K562 (cell line): ENCODE data around the gene CTDSPL2. TPM values are rescaled to one million over a fixed set of nuclear protein-coding genes. Genes with fewer than 3 reads are reported as not detected.

Experiments
- ATAC-seq: fragments of 200-7000 bp; cut with Tn5 transposase; 3 replicates; pipeline ENCODE4 v1.9.1; 2020; ENCODE audit warnings: moderate library complexity
- BruUV-seq: library from RNA; stranded (reverse); fragments of 400-500 nt; replicated peaks from 2 replicates; lab custom pipeline; 2021; lab: Mats Ljungman, UMichigan
- CTCF ChIA-PET: fragments of 300-600 bp; formaldehyde crosslinking; extraction: SDS; loops from one replicate; lab custom pipeline; 2021; ENCODE audit warnings: low intra/inter-chr PET ratio; lab: Yijun Ruan, JAX
- POLR2A ChIA-PET: fragments of 300-600, 350-650 bp; sonication (Branson Sonifier 250); formaldehyde crosslinking; extraction: SDS; loops from one replicate; lab custom pipeline; 2021; ENCODE audit warnings: antibody characterized with exemption, inconsistent platforms; lab: Yijun Ruan, JAX
- DNase-seq, 4 experiments: peaks; one replicate each; pipeline versions ENCODE4 v3.0.0 to v3.0.0-alpha.2; 2011 to 2018; ENCODE audit warnings: low spot score in 3 of 4, mixed read lengths in 3 of 4; ENCODE audit errors: extremely low read depth in 1 of 4
- FAIRE-seq: peaks from 2 replicates; lab custom pipeline; 2011; peaks lifted over from hg19 to GRCh38; lab: Jason Lieb, UNC
- H2AFZ ChIP-seq: 2 replicates; pipeline ENCODE4 v1.6.0; 2011; ENCODE audit warnings: low read depth, low read length, control low read depth, inconsistent platforms
- H3K27ac ChIP-seq: fragments of 200-600 bp; 3 replicates; pipeline ENCODE4 v1.8.0; 2011; ENCODE audit warnings: low read depth, mild to moderate bottlenecking, control low read depth, inconsistent platforms, low read length, moderate library complexity, mixed read lengths; ENCODE audit errors: extremely low read depth
- H3K27me3 ChIP-seq, 2 experiments: fragments of 300-600 bp in 1 of 2; 2 replicates in 1 of 2; 3 replicates in 1 of 2; pipeline versions ENCODE4 v1.6.0 to v1.8.0; 2011; ENCODE audit warnings: inconsistent platforms in 2 of 2, low read length in 2 of 2, mild to moderate bottlenecking in 1 of 2, mixed read lengths in 1 of 2, moderate library complexity in 1 of 2; ENCODE audit not compliant: control insufficient read depth in 2 of 2, insufficient read depth in 2 of 2
- H3K36me3 ChIP-seq: fragments of 300-600 bp; 3 replicates; pipeline ENCODE4 v1.8.0; 2011; ENCODE audit warnings: mild to moderate bottlenecking, low read length, inconsistent platforms; ENCODE audit not compliant: control insufficient read depth, insufficient read depth
- H3K4me1 ChIP-seq, 2 experiments: fragments of 200-600 bp in 1 of 2; replicated peaks in 1 of 2; 2 replicates in 1 of 2; 3 replicates in 1 of 2; pipeline versions ENCODE4 v1.5.1 to v1.8.0; 2011; ENCODE audit warnings: inconsistent platforms in 2 of 2, low read length in 2 of 2, mild to moderate bottlenecking in 1 of 2, mixed read lengths in 1 of 2, moderate library complexity in 1 of 2; ENCODE audit not compliant: control insufficient read depth in 2 of 2, insufficient read depth in 2 of 2
- H3K4me2 ChIP-seq: 2 replicates; pipeline ENCODE4 v1.6.1; 2011; ENCODE audit warnings: low read length, control low read depth, inconsistent platforms, mixed read lengths; ENCODE audit not compliant: insufficient read depth
- H3K4me3 ChIP-seq: fragments of 200-600 bp; sonication (generic), shearing (Covaris generic); 2 replicates; pipeline ENCODE4 v1.5.1; 2016; ENCODE audit warnings: control low read depth, inconsistent platforms
- H3K79me2 ChIP-seq: fragments of 200-600 bp; 3 replicates; pipeline ENCODE4 v1.8.0; 2011; ENCODE audit warnings: low read length, inconsistent platforms; ENCODE audit not compliant: control insufficient read depth, insufficient read depth
- H3K9ac ChIP-seq, 2 experiments: 2 replicates each; pipeline versions ENCODE4 v1.6.0 to v1.6.1; 2011; ENCODE audit warnings: low read depth in 2 of 2, low read length in 2 of 2, control low read depth in 1 of 2, inconsistent platforms in 1 of 2, mild to moderate bottlenecking in 1 of 2, mixed read lengths in 1 of 2; ENCODE audit not compliant: insufficient read depth in 1 of 2
- H3K9me1 ChIP-seq: one replicate; pipeline ENCODE4 v1.6.0; 2011; ENCODE audit warnings: inconsistent platforms, mild to moderate bottlenecking, low read length, moderate library complexity; ENCODE audit not compliant: control insufficient read depth, insufficient read depth
- H3K9me3 ChIP-seq: replicated peaks from 2 replicates; pipeline ENCODE4 v1.5.1; 2011; ENCODE audit warnings: low read depth, low read length, inconsistent platforms; ENCODE audit not compliant: control insufficient read depth, insufficient read depth
- H4K20me1 ChIP-seq: replicated peaks from 2 replicates; pipeline ENCODE4 v1.6.1; 2011; ENCODE audit warnings: low read length, inconsistent platforms, mixed read lengths; ENCODE audit not compliant: control insufficient read depth, insufficient read depth
- ATF7 ChIP-seq: fragments of 450-650 bp; IDR thresholded peaks from 2 replicates; pipeline ENCODE4 v1.7.1; 2014; ENCODE audit warnings: mild to moderate bottlenecking, moderate library complexity
- CHD2 ChIP-seq: IDR thresholded peaks from 2 replicates; pipeline ENCODE4 v1.6.1; 2011; ENCODE audit warnings: low read depth, low read length
- FIP1L1 ChIP-seq: fragments of 200-400 bp; formaldehyde crosslinking; IDR thresholded peaks from 2 replicates; pipeline ENCODE4 v1.6.1; 2018; ENCODE audit warnings: mild to moderate bottlenecking, low read depth, low read length; ENCODE audit not compliant: poor library complexity, severe bottlenecking
- GATAD2A ChIP-seq: fragments of 450-650 bp; IDR thresholded peaks from 2 replicates; pipeline ENCODE4 v1.6.1; 2017
- HIVEP1 ChIP-seq: fragments of 250-450 bp; sonication (Bioruptor Pico); IDR thresholded peaks from 2 replicates; pipeline ENCODE4 v1.4.0; 2020; ENCODE audit warnings: mild to moderate bottlenecking
- NR2C1 ChIP-seq, 2 experiments: fragments of 450-650 bp; IDR thresholded peaks; 2 replicates each; pipeline ENCODE4 v1.6.1; 2017; ENCODE audit warnings: mild to moderate bottlenecking in 2 of 2, antibody characterized with exemption in 1 of 2, inconsistent platforms in 1 of 2, missing compliant biosample characterization in 1 of 2, missing genetic modification characterization in 1 of 2
- NR2C2 ChIP-seq, 2 experiments: fragments of 200-800 bp in 1 of 2; sonication (Bioruptor generic) in 1 of 2; sonication (generic) in 1 of 2; formaldehyde crosslinking in 1 of 2; IDR thresholded peaks; 2 replicates each; pipeline versions ENCODE4 v1.6.1 to v1.8.0; 2016 to 2022; ENCODE audit warnings: mild to moderate bottlenecking in 1 of 2, missing compliant biosample characterization in 1 of 2, missing genetic modification characterization in 1 of 2, missing genetic modification reagents in 1 of 2
- PHB2 ChIP-seq: fragments of 450-650 bp; IDR thresholded peaks from 2 replicates; pipeline ENCODE4 v1.6.1; 2017; ENCODE audit warnings: low read depth
- POLR2B ChIP-seq: fragments of 450-650 bp; IDR thresholded peaks from 2 replicates; pipeline ENCODE4 v1.6.1; 2018; ENCODE audit warnings: low read depth; ENCODE audit not compliant: partially characterized antibody
- RBM17 ChIP-seq: fragments of 200-400 bp; formaldehyde crosslinking; IDR thresholded peaks from 2 replicates; pipeline ENCODE4 v1.6.1; 2017; ENCODE audit warnings: low read depth, mild to moderate bottlenecking, low read length, borderline replicate concordance
- SP2 ChIP-seq: IDR thresholded peaks from 2 replicates; pipeline ENCODE4 v1.6.1; 2011; ENCODE audit warnings: mild to moderate bottlenecking, low read depth, low read length, moderate library complexity; ENCODE audit not compliant: poor library complexity, severe bottlenecking; ENCODE audit errors: extremely low read depth
- TAF9B ChIP-seq: fragments of 450-650 bp; IDR thresholded peaks from 2 replicates; pipeline ENCODE4 v1.6.1; 2018; ENCODE audit warnings: mild to moderate bottlenecking; ENCODE audit not compliant: partially characterized antibody
- ZNF695 ChIP-seq: fragments of 450-650 bp; formaldehyde crosslinking; IDR thresholded peaks from 2 replicates; pipeline ENCODE4 v1.4.0; 2020; ENCODE audit warnings: mild to moderate bottlenecking, moderate library complexity
- WGBS: fragments of 100-300 bp; shearing (Covaris generic); methylation state at CpG from one replicate; pipeline ENCODE4 v1.1.6; 2016; ENCODE audit warnings: low coverage, mixed read lengths; ENCODE audit not compliant: insufficient coverage; ENCODE audit errors: missing lambda C conversion rate; 5-methylcytosine and 5-hydroxymethylcytosine counted together
- in situ Hi-C: fragments of 300-500 bp; cut with MboI; formaldehyde crosslinking; loops from 4 replicates; pipeline ENCODE4 v1.15.0; 2018; ENCODE audit warnings: inconsistent platforms, mixed read lengths
- intact Hi-C: fragments of 100-400 bp; cut with micrococcal nuclease; formaldehyde crosslinking; loops from 2 replicates; pipeline ENCODE4 v1.14.2; 2022
- polyA plus RNA-seq, 8 experiments: library from polyadenylated mRNA; depleted of rRNA in 4 of 8; stranded (reverse) in 5 of 8; unstranded in 3 of 8; fragments of >200 nt; fragmentation: Nextera tagmentation in 2 of 8; fragmentation: Illumina TruSeq in 1 of 8; extraction: Ambion mirVana in 2 of 8; extraction: Trizol in 1 of 8; gene quantifications; 2 replicates each; pipeline versions ENCODE4 v1.2.1 to v1.2.3, GENCODE V29; 2011 to 2014; ENCODE audit warnings: inconsistent platforms in 1 of 8, missing spikeins in 1 of 8
- total RNA-seq, 7 experiments: library from RNA; depleted of rRNA in 6 of 7; stranded (reverse); fragments of >200 nt in 6 of 7; fragmentation: Illumina TruSeq in 2 of 7; extraction: Trizol in 2 of 7; gene quantifications; 2 replicates each; pipeline versions ENCODE4 v1.2.1 to v1.2.3, GENCODE V29; 2011 to 2021; ENCODE audit warnings: low replicate concordance in 1 of 7
- TF ChIP-seq, protein P1 (sequence below): fragments of 250-450 bp; sonication (Bioruptor Pico); IDR thresholded peaks from 2 replicates; pipeline ENCODE4 v1.5.0; 2021; ENCODE audit warnings: mild to moderate bottlenecking, moderate library complexity

The CTDSPL2 gene
- total and polyA plus RNA-seq, 9 of the 15 experiments (the other 6 are each of a cell fraction or from before 2014, with no cell fraction given), result 16.8 to 79.0 (median 53.1) TPM

- H3K9me1 ChIP-seq, result no peaks in the 10 kb centered on the region
- intact Hi-C loops (no loop called here), in situ Hi-C loops (no loop called here)
- H3K9ac ChIP-seq, result no peak overlapping the region
- H3K27me3 ChIP-seq, result no peaks in the 10 kb centered on the region
- no peak overlapping the region for H3K27ac ChIP-seq
- WGBS, result 95% methylated on average over 8 of the region's 8 CpGs
- no peak overlapping the region for H3K4me2 ChIP-seq
- no peaks in the 10 kb centered on the region for H4K20me1 ChIP-seq
- H3K36me3 ChIP-seq, result peaks cover 83% of the 10 kb centered on the region
- no peak overlapping the region for H3K4me3 ChIP-seq
- no peak for DNase-seq
- H3K9me3 ChIP-seq, result no peaks in the 10 kb centered on the region
- H3K79me2 ChIP-seq, result peaks cover 1% of the 10 kb centered on the region; the same call in 1 of the 3 replicates
- no peaks in the 10 kb centered on the region for H3K4me1 ChIP-seq
- CTCF ChIA-PET, result no interaction called here
- POLR2A ChIA-PET, result no interaction called here
- BruUV-seq, result no TSS peak
- TF ChIP-seq TAF9B (no peak), SP2 (no peak), POLR2B (no peak), RBM17 (no peak)
- no peak for FAIRE-seq
- H2AFZ ChIP-seq, result no peak overlapping the region
- no peak for ATAC-seq
These were observed 68.1 kb downstream of the CTDSPL2 start for GRCh38 chr15:44495562-44495961.

GRCh38 chr15:44500555-44500954 is 73.1 kb downstream of the CTDSPL2 start:
- WGBS, result 65% methylated on average over 3 of the region's 3 CpGs
- ATAC-seq, result no peak
- in situ Hi-C loops, result no loop called here
- TF ChIP-seq CHD2 (no peak), ZNF695 (no peak), NR2C1 (IDR thresholded peaks at IDR 0.05) (no peak), NR2C1 (tag; IDR thresholded peaks at IDR 0.05) (no peak), NR2C2 (CRISPR knock-in tag; IDR thresholded peaks at IDR 0.05) (no peak), NR2C2 (tag; IDR thresholded peaks at IDR 0.05) (no peak), ATF7 (no peak), GATAD2A (no peak), PHB2 (no peak), FIP1L1 (no peak), HIVEP1 (CRISPR knock-in tag) (no peak)
- TF ChIP-seq, protein P1, sequence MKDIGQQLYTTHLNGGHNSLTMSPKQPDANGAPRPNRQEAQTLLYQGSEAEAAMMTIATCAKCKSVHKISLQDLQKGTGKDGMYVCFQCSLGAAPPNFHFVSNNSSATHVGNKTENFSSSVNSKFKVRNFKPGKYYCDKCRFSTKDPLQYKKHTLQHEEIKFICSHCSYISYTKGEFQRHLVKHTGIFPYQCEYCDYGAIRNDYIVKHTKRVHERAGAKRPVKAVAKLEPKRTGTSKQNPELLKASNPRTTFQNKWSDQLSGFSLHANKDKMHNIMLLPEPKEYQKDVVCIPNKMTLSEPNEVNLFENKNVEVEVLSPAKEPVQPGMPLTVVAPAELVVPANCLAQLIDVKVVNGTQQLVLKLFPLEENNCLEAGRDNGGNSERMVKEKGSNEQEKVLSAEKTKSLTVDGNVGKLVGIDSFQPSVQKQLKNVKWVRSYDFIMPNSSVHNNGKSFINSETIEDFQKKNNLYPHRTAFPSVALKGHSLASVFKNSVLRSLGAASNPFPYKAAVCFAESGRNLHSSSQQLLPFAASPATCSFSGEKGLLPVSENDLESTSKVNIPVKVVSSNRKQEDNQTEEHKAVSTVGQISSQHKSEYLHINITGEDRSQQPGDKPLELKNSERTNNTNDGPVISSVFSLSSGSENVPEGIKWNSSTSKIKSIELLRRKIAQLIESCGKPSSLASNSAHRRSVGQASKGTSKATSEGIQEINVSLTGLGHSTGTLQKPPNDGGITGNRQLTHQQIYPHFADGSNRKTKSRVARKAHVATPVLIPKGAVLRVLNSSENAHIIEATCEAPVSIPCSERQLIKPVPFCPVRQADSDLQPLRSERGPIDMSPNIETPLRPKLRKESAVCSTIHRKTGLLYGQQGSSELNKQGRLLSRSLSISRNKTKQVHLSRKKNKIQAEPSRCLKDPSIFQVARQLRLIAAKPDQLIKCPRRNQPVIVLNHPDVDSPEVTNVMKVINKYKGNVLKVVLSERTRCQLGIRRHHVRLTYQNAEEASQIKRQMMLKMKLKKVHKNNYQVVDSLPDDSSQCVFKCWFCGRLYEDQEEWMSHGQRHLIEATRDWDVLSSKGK (CRISPR knock-in tag), result no peak

More at GRCh38 chr15:44500555-44500954, 73.1 kb downstream of the CTDSPL2 start:
- BruUV-seq, result no TSS peak
- no peaks in the 10 kb centered on the region for H3K4me1 ChIP-seq
- H4K20me1 ChIP-seq, result no peaks in the 10 kb centered on the region
- no peak overlapping the region for H3K27ac ChIP-seq
- intact Hi-C loops, result loop anchor here (10.0 kb wide), 1 partner anchor 286 kb away; no protein-coding TSS in a partner anchor
- peaks cover 89% of the 10 kb centered on the region for H3K36me3 ChIP-seq
- CTCF ChIA-PET, result interaction anchor here (1.2 kb wide), 1 partner anchor 597 kb away, joined by 5 read pairs; no protein-coding TSS in a partner anchor
- H3K27me3 ChIP-seq, result no peaks in the 10 kb centered on the region
- POLR2A ChIA-PET, result interaction anchor here (1.3 kb wide), 1 partner anchor 32 kb away, joined by 4 read pairs; no protein-coding TSS in a partner anchor
- H3K79me2 ChIP-seq, result peaks cover 8% of the 10 kb centered on the region; the same call in 1 of the 3 replicates
- H3K4me3 ChIP-seq, result no peak overlapping the region
- H3K9ac ChIP-seq, result no peak overlapping the region
- no peak for DNase-seq
- no peak overlapping the region for H3K4me2 ChIP-seq
- no peaks in the 10 kb centered on the region for H3K9me3 ChIP-seq
- FAIRE-seq, result no peak
- no peak overlapping the region for H2AFZ ChIP-seq
- no peaks in the 10 kb centered on the region for H3K9me1 ChIP-seq
